Measurements from ENCODE around the gene CYP2D6. TPM values are rescaled to one million over a fixed set of nuclear protein-coding genes. Genes with fewer than 3 reads are reported as not detected.

CYP2D6 gene
- total and polyA plus RNA-seq, 4 donors: 23.8 to 486 (median 205) TPM

DNA sequence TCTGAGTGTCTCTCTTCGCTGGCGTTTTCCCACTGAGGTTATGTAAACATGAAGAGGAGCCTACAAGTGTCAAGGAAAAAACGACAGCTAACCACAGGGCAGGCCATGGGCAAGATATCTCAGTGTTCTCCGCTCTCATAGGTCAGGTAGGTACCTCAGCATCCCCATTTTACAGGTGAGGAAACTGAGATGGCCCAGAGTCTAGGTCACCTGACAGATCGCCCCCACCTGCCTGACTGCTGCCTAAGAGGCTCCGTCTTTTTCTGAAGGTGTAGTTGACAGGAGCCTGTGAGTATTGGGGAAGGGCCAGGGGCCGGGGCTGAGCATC lies 39.2 kb downstream of the CYP2D6 start:
- DNase-seq (ENCODE audit: low spot score): peak; percentile 44
- WGBS: 31% methylated on average over 7 of the region's 7 CpGs
- peak overlapping the region; percentile 90 to 98 for H3K27ac ChIP-seq (ENCODE audit: low read depth in 1 of 2, low read length in 2 of 2)
- TF ChIP-seq FOXA2 (IDR thresholded peaks at IDR 0.05): peak; percentile 68
- TF ChIP-seq, protein P1, sequence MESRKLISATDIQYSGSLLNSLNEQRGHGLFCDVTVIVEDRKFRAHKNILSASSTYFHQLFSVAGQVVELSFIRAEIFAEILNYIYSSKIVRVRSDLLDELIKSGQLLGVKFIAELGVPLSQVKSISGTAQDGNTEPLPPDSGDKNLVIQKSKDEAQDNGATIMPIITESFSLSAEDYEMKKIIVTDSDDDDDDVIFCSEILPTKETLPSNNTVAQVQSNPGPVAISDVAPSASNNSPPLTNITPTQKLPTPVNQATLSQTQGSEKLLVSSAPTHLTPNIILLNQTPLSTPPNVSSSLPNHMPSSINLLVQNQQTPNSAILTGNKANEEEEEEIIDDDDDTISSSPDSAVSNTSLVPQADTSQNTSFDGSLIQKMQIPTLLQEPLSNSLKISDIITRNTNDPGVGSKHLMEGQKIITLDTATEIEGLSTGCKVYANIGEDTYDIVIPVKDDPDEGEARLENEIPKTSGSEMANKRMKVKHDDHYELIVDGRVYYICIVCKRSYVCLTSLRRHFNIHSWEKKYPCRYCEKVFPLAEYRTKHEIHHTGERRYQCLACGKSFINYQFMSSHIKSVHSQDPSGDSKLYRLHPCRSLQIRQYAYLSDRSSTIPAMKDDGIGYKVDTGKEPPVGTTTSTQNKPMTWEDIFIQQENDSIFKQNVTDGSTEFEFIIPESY (IDR thresholded peaks at IDR 0.05): no peak
- TF ChIP-seq NR2F2 (IDR thresholded peaks at IDR 0.05): no peak
- no peak for TF ChIP-seq HNF4A (conservative IDR thresholded peaks at IDR 0.05)
- TF ChIP-seq JUND (IDR thresholded peaks at IDR 0.05): no peak
- peak overlapping the region; percentile 60 to 73 (median 68) for H3K4me3 ChIP-seq (ENCODE audit: low read depth in 1 of 3, low read length in 3 of 3)
- H3K36me3 ChIP-seq (ENCODE audit: control insufficient read depth in 4 of 4, insufficient read depth in 3 of 4, low read depth in 1 of 4, low read length in 3 of 4): peaks cover 0 to 8% (median 5%) of the 10 kb centered on the region in 4 donors
- H3K27me3 ChIP-seq (ENCODE audit: control insufficient read depth in 4 of 4, insufficient read depth in 4 of 4, low read length in 3 of 4): no peaks in the 10 kb centered on the region
- peak overlapping the region; percentile 81 to 82 for H3K9ac ChIP-seq (ENCODE audit: low read depth in 1 of 2, low read length in 2 of 2)
- H3K4me1 ChIP-seq (ENCODE audit: control insufficient read depth in 4 of 4, insufficient read depth in 4 of 4, low read length in 3 of 4): peaks cover 2 to 16% (median 14%) of the 10 kb centered on the region in 4 donors
- no peaks in the 10 kb centered on the region for H3K9me3 ChIP-seq (ENCODE audit: control insufficient read depth in 4 of 4, low read length in 3 of 4)

DNA sequence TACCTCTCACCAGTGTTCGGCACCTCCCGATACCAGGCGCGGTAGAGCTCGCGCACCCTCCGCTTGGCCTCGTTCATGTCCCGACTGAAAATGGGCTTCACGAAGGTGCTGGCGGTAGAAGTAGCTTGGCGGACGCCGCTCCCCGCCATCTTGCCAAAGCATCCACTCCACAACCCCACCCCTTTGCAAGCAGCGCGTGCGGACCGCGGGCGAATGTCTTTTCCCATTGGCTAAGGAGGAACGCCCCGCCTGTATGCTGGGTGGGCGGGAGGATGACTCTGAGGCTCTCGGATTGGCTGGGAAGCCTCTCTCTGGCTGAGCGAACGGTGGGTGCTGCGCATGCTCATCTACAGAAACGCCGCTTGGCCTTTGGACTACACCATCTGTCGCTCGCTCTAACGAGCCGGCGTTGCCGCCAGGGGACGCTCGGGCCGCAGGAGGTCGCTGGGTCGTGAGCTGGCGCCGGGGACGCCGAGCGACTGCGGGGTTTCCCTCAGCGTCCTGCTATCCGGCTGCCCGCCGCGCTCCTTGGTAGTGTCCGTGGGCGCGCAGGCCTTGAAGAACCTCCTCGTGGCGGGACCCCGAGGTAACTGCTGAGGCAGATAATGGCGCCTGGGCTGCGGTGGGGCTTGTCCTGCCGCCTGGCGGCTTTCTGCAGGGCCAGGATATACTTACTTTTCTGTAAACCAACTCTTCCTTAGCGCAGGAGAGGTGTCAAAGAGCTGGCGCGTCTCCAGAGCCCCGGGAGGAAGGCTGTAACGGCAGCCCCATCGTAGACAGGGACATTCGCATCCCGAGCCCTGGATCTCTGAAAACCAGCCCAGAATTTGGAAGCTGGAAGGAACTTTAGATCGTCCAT lies 39.8 kb downstream of the CYP2D6 start, which contains the start of gene NDUFA6:
Gene NDUFA6, minus strand, starts transcription at position 177 of the 859 bp plus-strand sequence. Its CDS starts 28 bp downstream, at position 149.
- Histone ChIP-seq H3K4me1 (ENCODE audit: control insufficient read depth in 4 of 4, insufficient read depth in 4 of 4, low read length in 3 of 4) (peaks cover 2 to 16% (median 14%) of the 10 kb centered on the region in 4 donors), H3K27ac (ENCODE audit: low read depth in 1 of 2, low read length in 2 of 2) (peak within 1 kb of the TSS; percentile 90 to 98), H3K9me3 (ENCODE audit: control insufficient read depth in 4 of 4, low read length in 3 of 4) (no peaks in the 10 kb centered on the region), H3K9ac (ENCODE audit: low read depth in 1 of 2, low read length in 2 of 2) (peak within 1 kb of the TSS; percentile 81 to 90), H3K36me3 (ENCODE audit: control insufficient read depth in 4 of 4, insufficient read depth in 3 of 4, low read depth in 1 of 4, low read length in 3 of 4) (peaks cover 0 to 13% (median 10%) of the 10 kb centered on the region in 4 donors), H3K4me3 (ENCODE audit: low read depth in 1 of 3, low read length in 3 of 3) (peak within 1 kb of the TSS; percentile 73 to 96 (median 82)), H3K27me3 (ENCODE audit: control insufficient read depth in 4 of 4, insufficient read depth in 4 of 4, low read length in 3 of 4) (no peaks in the 10 kb centered on the region)
- DNase-seq (ENCODE audit: low spot score): peak; percentile 96
- TF ChIP-seq EGR1 (IDR thresholded peaks at IDR 0.05; ENCODE audit: low read depth in 2 of 2) (peak; percentile 48 to 98), FOXA2 (IDR thresholded peaks at IDR 0.05) (no peak), GABPA (IDR thresholded peaks at IDR 0.05 in 1 of 2, conservative IDR thresholded peaks at IDR 0.05 in 1 of 2) (peak in 1 of 2 donors; percentile 41), FOXA1 (IDR thresholded peaks at IDR 0.05) (peak; percentile 63), RXRA (IDR thresholded peaks at IDR 0.05) (peak; percentile 54 to 56), NR2F2 (IDR thresholded peaks at IDR 0.05) (peak; percentile 91), HNF4G (IDR thresholded peaks at IDR 0.05) (peak; percentile 78), RAD21 (IDR thresholded peaks at IDR 0.05) (peak; percentile 91 to 92), JUND (IDR thresholded peaks at IDR 0.05) (peak; percentile 12 to 42), HNF4A (conservative IDR thresholded peaks at IDR 0.05) (peak; percentile 83 to 84), YY1 (IDR thresholded peaks at IDR 0.05) (peak; percentile 99), ATF3 (IDR thresholded peaks at IDR 0.05) (no peak), SP1 (IDR thresholded peaks at IDR 0.05) (peak; percentile 94), TAF1 (conservative IDR thresholded peaks at IDR 0.05) (peak; percentile 80)
- TF ChIP-seq, protein P2, sequence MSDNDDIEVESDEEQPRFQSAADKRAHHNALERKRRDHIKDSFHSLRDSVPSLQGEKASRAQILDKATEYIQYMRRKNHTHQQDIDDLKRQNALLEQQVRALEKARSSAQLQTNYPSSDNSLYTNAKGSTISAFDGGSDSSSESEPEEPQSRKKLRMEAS (IDR thresholded peaks at IDR 0.05): peak; percentile 93
- TF ChIP-seq, protein P3, sequence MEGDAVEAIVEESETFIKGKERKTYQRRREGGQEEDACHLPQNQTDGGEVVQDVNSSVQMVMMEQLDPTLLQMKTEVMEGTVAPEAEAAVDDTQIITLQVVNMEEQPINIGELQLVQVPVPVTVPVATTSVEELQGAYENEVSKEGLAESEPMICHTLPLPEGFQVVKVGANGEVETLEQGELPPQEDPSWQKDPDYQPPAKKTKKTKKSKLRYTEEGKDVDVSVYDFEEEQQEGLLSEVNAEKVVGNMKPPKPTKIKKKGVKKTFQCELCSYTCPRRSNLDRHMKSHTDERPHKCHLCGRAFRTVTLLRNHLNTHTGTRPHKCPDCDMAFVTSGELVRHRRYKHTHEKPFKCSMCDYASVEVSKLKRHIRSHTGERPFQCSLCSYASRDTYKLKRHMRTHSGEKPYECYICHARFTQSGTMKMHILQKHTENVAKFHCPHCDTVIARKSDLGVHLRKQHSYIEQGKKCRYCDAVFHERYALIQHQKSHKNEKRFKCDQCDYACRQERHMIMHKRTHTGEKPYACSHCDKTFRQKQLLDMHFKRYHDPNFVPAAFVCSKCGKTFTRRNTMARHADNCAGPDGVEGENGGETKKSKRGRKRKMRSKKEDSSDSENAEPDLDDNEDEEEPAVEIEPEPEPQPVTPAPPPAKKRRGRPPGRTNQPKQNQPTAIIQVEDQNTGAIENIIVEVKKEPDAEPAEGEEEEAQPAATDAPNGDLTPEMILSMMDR (IDR thresholded peaks at IDR 0.05; ENCODE audit: low read depth, low read length, missing input control): peak; percentile 87
- TF ChIP-seq, protein P4, sequence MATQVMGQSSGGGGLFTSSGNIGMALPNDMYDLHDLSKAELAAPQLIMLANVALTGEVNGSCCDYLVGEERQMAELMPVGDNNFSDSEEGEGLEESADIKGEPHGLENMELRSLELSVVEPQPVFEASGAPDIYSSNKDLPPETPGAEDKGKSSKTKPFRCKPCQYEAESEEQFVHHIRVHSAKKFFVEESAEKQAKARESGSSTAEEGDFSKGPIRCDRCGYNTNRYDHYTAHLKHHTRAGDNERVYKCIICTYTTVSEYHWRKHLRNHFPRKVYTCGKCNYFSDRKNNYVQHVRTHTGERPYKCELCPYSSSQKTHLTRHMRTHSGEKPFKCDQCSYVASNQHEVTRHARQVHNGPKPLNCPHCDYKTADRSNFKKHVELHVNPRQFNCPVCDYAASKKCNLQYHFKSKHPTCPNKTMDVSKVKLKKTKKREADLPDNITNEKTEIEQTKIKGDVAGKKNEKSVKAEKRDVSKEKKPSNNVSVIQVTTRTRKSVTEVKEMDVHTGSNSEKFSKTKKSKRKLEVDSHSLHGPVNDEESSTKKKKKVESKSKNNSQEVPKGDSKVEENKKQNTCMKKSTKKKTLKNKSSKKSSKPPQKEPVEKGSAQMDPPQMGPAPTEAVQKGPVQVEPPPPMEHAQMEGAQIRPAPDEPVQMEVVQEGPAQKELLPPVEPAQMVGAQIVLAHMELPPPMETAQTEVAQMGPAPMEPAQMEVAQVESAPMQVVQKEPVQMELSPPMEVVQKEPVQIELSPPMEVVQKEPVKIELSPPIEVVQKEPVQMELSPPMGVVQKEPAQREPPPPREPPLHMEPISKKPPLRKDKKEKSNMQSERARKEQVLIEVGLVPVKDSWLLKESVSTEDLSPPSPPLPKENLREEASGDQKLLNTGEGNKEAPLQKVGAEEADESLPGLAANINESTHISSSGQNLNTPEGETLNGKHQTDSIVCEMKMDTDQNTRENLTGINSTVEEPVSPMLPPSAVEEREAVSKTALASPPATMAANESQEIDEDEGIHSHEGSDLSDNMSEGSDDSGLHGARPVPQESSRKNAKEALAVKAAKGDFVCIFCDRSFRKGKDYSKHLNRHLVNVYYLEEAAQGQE (IDR thresholded peaks at IDR 0.05): peak; percentile 81
- TF ChIP-seq, protein P1 (IDR thresholded peaks at IDR 0.05): peak; percentile 64
- WGBS: under 1% methylated on average over 71 of the region's 71 CpGs
